Activated naive CD8-positive, alpha-beta T cell treated with anti-CD3 and anti-CD28 coated beads, Interleukin-2, amount 10 ng/mL, durations not matched to agents 7 days and 5 days (primary cell): ENCODE data around the gene MYO9B. TPM values are rescaled to one million over a fixed set of nuclear protein-coding genes. Genes with fewer than 3 reads are reported as not detected.

ENCODE experiments used
- ATAC-seq: fragments of 150-1000 bp; cut with Tn5 transposase; one replicate; pipeline ENCODE4 v1.10.0; 2021; ENCODE audit warnings: low read depth, moderate library complexity
- POLR2A ChIA-PET: fragments of 350-600 bp; sonication (Branson Sonifier 250); formaldehyde crosslinking; loops from one replicate; lab custom pipeline; 2021; ENCODE audit warnings: antibody characterized with exemption; lab: Charles Lee
- DNase-seq: peaks from one replicate; pipeline ENCODE4 v3.0.0; 2021
- H3K27ac Mint-ChIP-seq: one replicate; pipeline ENCODE4 v1.8.0; 2022; ENCODE audit warnings: mild to moderate bottlenecking, mixed read lengths
- H3K27me3 Mint-ChIP-seq: one replicate; pipeline ENCODE4 v1.8.0; 2022; ENCODE audit warnings: mild to moderate bottlenecking, moderate library complexity, mixed read lengths
- H3K36me3 Mint-ChIP-seq: one replicate; pipeline ENCODE4 v1.8.0; 2021; ENCODE audit warnings: mild to moderate bottlenecking, mixed read lengths
- H3K4me1 Mint-ChIP-seq: one replicate; pipeline ENCODE4 v1.8.0; 2021; ENCODE audit warnings: mixed read lengths
- H3K4me3 Mint-ChIP-seq: one replicate; pipeline ENCODE4 v1.8.0; 2022; ENCODE audit warnings: mild to moderate bottlenecking, moderate library complexity, mixed read lengths
- H3K9me3 Mint-ChIP-seq: one replicate; pipeline ENCODE4 v1.8.0; 2021; ENCODE audit warnings: mixed read lengths
- total RNA-seq, 2 experiments: library from RNA; stranded (reverse); gene quantifications; one replicate each; pipeline ENCODE4 v1.2.3, GENCODE V29; 2021

MYO9B gene
- total RNA-seq, 2 experiments from 2014 or later, result 275 to 285 TPM

DNA sequence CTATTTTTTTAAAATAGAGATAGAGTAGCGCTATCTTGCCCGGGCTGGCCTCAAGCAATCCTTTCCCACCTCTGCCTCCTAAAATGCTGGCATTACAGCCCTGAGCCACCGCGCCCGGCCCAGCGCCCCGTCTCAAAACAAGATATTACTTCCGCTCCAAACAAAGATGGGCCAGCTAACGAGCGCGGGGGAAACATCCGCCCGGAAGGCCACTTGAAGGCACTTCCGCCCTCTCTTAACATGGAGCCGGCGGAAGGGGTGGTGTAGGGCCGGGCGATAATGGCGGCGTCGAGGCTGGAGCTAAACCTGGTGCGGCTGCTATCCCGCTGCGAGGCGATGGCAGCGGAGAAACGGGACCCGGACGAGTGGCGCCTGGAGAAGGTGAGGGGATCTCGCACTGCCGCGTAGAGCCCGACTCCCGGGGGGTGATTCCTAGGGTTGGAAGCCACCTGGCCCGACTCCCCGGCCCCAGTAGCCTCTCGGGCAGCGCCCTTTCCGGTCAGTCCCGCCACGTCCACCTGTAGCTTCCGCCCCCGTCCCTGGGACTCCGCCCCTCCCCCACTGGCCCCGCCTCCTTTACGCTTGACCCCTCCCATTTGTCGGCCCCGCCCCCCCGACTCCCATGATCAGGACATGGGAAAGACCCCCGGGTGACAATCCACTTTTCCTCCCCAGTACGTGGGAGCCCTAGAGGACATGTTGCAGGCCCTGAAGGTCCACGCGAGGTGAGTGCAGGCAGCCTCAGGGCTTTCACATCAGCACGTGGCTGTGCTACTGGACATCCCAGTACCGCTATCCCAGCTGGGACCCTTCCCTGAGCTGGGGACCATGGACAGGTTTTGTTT, 139.8 kb downstream of the MYO9B start, which contains the start of gene USE1:
USE1 (plus strand) TSS at position 231 of the 845 bp plus-strand sequence; CDS start at position 280, 49 bp downstream.
- POLR2A ChIA-PET, result interaction anchor here (0.5 to 2.4 kb wide), 14 partner anchors 10 to 555 kb away, joined by 3 to 48 read pairs (median 7); partner anchors contain the start of genes BABAM1, OCEL1 and SMIM7
- H3K36me3 Mint-ChIP-seq, result peaks cover 24% of the 10 kb centered on the region
- ATAC-seq, result peak; percentile 95
- peak within 1 kb of the TSS; percentile 99 for H3K27ac Mint-ChIP-seq
- H3K9me3 Mint-ChIP-seq, result no peaks in the 10 kb centered on the region
- peak within 1 kb of the TSS; percentile 90 for H3K4me3 Mint-ChIP-seq
- peak; percentile 83 for DNase-seq
- peaks cover 13% of the 10 kb centered on the region for H3K4me1 Mint-ChIP-seq
- no peaks in the 10 kb centered on the region for H3K27me3 Mint-ChIP-seq

DNA sequence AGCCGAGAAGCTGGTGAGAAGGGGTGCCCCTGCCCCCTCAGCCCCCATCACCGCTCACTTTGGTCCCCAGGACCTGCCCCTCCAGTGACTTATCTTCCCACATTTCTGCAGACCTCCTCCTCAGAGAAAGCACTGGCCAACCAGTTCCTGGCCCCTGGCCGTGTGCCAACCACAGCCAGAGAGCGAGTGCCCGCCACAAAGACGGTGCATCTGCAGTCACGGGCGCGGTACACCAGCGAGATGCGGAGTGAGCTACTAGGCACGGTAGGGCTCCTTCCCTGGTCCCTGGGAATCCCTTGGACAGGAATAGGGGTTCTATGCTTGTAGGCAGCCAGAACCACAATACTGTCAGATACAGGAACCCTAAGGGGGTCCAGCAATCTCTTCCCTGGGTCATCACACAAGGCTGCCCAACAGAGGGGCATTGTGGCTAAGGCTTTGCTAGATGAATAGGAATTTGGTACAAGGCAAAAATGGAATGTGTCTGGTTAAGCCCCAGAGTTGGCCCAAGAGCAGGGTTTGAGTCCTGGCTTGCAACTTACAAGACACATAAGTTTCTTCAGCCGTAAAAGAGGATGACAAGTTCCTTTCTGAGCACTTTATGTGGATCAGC, 140.6 kb downstream of the MYO9B start:
- Mint-ChIP-seq H3K4me1 (peaks cover 13% of the 10 kb centered on the region), H3K27ac (peak overlapping the region; percentile 99), H3K4me3 (peak overlapping the region; percentile 90), H3K36me3 (peaks cover 26% of the 10 kb centered on the region), H3K27me3 (no peaks in the 10 kb centered on the region), H3K9me3 (no peaks in the 10 kb centered on the region)
- POLR2A ChIA-PET, result interaction anchor here (1.4 to 2.4 kb wide), 8 partner anchors 10 to 139 kb away, joined by 3 to 48 read pairs (median 10); partner anchors contain the start of gene OCEL1
- DNase-seq (no peak), ATAC-seq (no peak)

DNA sequence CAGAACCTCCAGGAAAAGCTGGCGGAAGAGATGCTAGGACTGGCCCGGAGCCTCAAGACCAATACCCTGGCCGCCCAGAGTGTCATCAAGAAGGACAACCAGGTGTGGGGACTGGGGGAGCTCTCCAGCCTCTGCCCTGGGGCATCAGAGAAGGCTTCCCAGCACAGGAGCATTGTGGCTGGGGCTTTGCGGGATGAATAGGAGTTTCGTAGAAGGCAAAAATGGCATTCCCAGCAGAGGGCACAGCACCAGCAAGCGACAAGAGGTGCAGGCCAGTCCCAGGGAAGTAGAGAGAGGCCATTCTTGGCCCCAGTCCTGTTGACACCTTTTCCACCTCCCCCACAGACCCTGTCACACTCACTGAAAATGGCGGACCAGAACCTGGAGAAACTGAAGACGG, 143.7 kb downstream of the MYO9B start:
- Mint-ChIP-seq H3K9me3 (no peaks in the 10 kb centered on the region), H3K4me3 (no peak overlapping the region), H3K27me3 (no peaks in the 10 kb centered on the region), H3K27ac (no peak overlapping the region), H3K4me1 (peaks cover 12% of the 10 kb centered on the region), H3K36me3 (peaks cover 22% of the 10 kb centered on the region)
- POLR2A ChIA-PET, result interaction anchor here (1.0 kb wide), 1 partner anchor 14 kb away, joined by 3 read pairs; no protein-coding TSS in a partner anchor
- DNase-seq, result no peak
- ATAC-seq, result no peak

DNA sequence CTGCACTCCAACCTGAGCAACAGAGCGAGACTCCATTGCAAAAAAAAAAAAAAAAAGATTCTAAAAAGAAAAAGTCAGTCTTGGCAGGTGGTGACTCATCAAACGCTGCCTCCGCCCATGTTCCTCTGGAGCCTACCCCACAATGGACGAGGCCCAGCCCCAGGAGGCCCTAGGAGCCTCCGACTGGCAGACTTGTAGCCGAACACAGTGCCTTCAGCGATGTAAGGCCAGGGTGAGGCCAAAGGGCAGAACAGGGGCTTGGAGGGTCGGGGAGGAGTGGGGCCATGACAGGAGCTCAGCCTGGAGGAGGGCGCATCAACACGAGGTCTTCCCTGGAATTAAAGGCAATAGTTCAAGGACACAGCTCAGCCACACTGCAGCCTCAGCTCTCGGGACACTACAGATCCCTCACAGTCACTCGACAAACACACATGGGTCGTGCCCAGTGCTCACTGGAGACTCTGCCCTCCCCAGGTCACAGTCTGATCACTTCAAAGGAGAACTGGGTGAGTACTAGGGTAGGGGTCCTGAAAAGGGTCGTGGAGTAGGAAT, 144.7 kb downstream of the MYO9B start:
- no peak for ATAC-seq
- H3K4me3 Mint-ChIP-seq, result no peak overlapping the region
- POLR2A ChIA-PET, result interaction anchor here (0.7 kb wide), 1 partner anchor 144 kb away, joined by 4 read pairs; the partner anchor contains the start of gene MYO9B

DNA sequence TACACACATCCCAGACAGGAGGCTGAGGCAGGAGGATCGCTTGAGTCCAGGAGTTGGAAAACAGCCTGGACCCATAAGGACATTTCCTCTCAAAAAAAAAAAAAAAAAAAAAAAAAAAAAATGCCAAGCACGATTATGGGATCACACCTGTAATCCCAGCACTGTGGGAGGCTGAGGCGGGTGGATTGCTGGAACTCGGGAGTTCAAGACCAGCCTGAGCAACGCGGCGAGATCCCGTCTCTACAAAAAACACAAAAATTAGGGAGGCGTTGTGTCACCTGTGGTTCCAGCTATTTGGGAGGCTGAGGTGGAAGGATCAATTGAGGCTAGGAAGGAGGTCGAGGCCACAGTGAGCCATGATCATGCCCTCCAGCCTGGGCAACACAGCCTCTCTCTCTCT, 149.5 kb downstream of the MYO9B start:
- Mint-ChIP-seq H3K27me3 (no peaks in the 10 kb centered on the region), H3K4me3 (peak overlapping the region; percentile 57), H3K27ac (no peak overlapping the region), H3K36me3 (peaks cover 6% of the 10 kb centered on the region), H3K4me1 (peaks cover 7% of the 10 kb centered on the region), H3K9me3 (no peaks in the 10 kb centered on the region)
- POLR2A ChIA-PET, result interaction anchor here (1.0 to 3.1 kb wide), 5 partner anchors 10 to 149 kb away, joined by 3 to 48 read pairs (median 16); partner anchors contain the start of genes MYO9B and USE1
- DNase-seq, result no peak
- no peak for ATAC-seq

More for the DNA sequence above, 144.7 kb downstream of the MYO9B start:
- H3K4me1 Mint-ChIP-seq, result peaks cover 6% of the 10 kb centered on the region
- no peak for DNase-seq
- H3K36me3 Mint-ChIP-seq, result peaks cover 20% of the 10 kb centered on the region
- H3K9me3 Mint-ChIP-seq, result no peaks in the 10 kb centered on the region
- H3K27ac Mint-ChIP-seq, result no peak overlapping the region
- no peaks in the 10 kb centered on the region for H3K27me3 Mint-ChIP-seq

DNA sequence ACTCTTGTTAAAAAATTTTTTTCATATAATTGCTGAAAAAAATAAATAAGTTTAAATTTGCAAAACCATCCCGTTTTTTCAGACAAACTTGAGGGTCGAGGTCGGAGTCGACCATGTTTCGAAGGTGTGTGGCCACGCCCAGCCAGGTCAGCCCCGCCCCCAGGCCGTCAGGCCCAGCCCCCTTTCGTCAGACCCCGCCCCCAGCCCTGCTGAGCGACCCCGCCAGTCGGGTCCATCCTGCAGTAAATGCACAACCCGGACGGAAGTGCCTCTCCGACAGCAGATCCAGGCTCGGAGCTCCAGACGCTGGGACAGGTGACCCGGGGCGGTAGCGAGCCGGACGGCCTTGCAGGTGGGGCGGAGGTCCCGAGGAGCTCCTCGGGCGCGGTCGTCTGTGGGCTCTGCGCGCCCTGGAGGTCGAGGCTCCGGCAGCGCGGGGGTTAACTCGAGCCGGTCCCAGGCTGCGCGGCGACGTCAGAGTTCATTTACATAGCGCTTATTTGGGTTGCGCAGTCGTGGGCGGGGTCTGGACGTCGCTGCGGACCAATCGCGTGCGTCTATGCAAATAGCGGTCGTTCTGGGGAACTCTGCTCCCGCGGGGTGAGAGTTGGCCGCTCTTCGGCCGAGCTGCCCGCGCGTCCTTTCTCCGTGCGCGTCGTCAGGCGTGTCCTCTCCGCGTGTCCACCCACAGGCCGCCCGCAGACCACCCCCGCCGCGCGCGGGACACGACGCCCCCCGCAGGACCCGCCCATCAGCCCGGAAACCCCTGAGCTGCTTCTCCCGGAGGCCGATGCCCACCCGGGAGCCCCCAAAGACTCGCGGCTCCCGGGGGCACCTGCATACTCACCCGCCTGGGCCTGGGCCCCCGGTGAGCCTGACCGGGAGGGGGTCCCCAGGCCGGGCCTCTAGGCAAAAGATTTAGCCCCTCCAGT, 150.7 kb downstream of the MYO9B start, which contains the start of gene OCEL1:
OCEL1 (plus strand) TSS at position 225 of the 932 bp plus-strand sequence; CDS start at position 247, 22 bp downstream.
- POLR2A ChIA-PET, result interaction anchor here (0.6 to 3.1 kb wide), 15 partner anchors 9 to 193 kb away, joined by 3 to 48 read pairs (median 6); partner anchors contain the start of genes ANKLE1, DDA1, MRPL34 and MVB12A
- peak within 1 kb of the TSS; percentile 93 for H3K4me3 Mint-ChIP-seq
- H3K9me3 Mint-ChIP-seq, result no peaks in the 10 kb centered on the region
- H3K27me3 Mint-ChIP-seq, result no peaks in the 10 kb centered on the region
- peak within 1 kb of the TSS; percentile 98 for H3K27ac Mint-ChIP-seq
- peaks cover 5% of the 10 kb centered on the region for H3K36me3 Mint-ChIP-seq
- ATAC-seq (peak; percentile 95), DNase-seq (peak; percentile 95)
- H3K4me1 Mint-ChIP-seq, result peaks cover 7% of the 10 kb centered on the region

DNA sequence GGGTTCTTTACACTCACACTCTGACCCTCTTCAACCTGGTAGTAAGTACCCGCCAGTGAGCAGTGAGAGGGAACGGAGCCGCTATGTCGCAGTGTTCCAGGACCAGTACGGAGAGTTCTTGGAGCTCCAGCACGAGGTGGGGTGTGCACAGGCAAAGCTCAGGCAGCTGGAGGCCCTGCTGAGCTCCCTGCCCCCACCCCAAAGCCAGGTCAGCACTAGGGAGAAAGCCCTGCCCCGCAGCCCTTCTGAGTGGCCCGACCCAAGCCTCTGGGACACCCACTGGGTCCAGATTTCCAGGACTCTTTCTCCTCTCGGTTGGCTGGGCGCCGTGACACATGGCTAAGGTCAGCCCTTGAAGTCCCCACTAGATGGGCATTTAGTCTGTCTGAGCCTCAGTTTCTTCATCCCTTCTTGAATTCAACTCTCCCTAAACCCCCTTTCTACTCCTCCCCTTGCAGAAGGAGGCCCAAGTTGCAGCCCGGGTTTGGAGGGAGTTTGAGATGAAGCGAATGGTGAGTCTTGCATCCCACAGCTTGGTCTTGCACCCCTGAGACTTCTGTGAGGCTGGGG, 152.3 kb downstream of the MYO9B start:
- no peaks in the 10 kb centered on the region for H3K9me3 Mint-ChIP-seq
- DNase-seq (no peak), ATAC-seq (no peak)
- no peak overlapping the region for H3K27ac Mint-ChIP-seq
- POLR2A ChIA-PET, result interaction anchor here (0.8 to 3.1 kb wide), 2 partner anchors 13 to 31 kb away, joined by 3 to 48 read pairs; partner anchors contain the start of gene USE1
- H3K36me3 Mint-ChIP-seq, result peaks cover 5% of the 10 kb centered on the region
- peaks cover 7% of the 10 kb centered on the region for H3K4me1 Mint-ChIP-seq
- no peaks in the 10 kb centered on the region for H3K27me3 Mint-ChIP-seq
- H3K4me3 Mint-ChIP-seq, result no peak overlapping the region

DNA sequence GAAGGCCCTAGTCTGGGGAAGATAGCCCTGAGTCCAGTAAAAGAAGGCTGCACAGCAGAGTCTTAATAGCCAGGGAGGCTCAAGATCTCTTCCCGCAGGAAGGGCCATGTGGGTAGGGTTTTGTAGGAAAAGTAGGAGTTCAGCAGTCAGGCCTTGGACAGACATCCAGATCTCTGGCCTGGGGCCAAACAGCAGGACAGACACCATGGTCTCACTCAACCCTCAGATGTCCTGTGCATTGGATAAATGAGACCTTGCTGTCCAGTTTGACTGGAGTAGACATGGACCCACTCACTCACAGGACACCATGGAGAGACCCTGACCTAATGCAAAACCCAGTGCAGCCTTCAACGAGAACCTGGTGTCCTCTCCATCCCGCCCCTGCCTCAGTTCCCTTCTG, 154.3 kb downstream of the MYO9B start:
- Mint-ChIP-seq H3K4me3 (no peak overlapping the region), H3K9me3 (no peaks in the 10 kb centered on the region), H3K27ac (no peak overlapping the region), H3K27me3 (no peaks in the 10 kb centered on the region), H3K4me1 (peaks cover 11% of the 10 kb centered on the region), H3K36me3 (peaks cover 6% of the 10 kb centered on the region)
- no peak for ATAC-seq
- POLR2A ChIA-PET, result no interaction called here
- DNase-seq, result no peak

DNA sequence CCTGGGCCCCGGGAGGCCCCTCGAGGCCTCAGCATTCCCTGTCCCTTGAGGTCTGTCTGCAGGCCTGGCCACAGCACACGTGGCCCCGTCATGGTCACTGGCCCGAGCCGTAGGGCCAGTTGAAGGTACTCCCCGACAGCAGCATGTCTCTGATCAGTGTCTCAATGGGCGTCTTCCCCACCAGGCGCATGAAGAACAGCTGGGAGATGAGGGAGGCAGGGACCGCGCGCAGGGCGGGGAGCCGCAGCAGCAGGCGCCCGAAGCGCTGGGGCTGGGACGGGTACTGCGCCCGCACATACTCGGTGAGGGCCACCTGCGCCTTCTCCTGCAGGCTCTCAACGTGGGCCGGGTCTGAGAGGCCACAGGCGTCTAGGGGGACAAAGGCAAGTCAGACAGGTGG, 156.7 kb downstream of the MYO9B start:
- no peak overlapping the region for H3K4me3 Mint-ChIP-seq
- H3K9me3 Mint-ChIP-seq, result no peaks in the 10 kb centered on the region

DNA sequence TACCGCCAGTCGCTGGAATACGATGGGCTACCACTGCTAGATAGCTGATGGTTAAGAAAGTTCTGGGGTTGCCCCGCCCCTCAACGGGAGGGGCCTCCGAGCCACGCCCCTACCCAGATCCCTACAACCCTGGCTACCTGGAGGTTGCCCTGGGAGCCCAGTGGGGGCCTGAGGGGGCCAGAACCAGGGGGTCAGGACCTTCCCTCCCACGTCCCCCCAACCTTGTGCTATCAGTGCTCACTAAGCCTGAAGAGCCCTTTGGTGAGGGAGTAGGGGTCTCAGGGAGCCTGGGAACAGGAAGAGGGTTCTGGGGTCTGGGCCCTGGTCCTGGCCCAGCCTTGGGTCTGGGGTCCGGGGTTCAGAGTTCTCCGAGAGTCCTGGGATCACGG, 159.3 kb downstream of the MYO9B start:
- Mint-ChIP-seq H3K4me3 (peak overlapping the region; percentile 81), H3K27me3 (no peaks in the 10 kb centered on the region), H3K9me3 (no peaks in the 10 kb centered on the region), H3K4me1 (peaks cover 5% of the 10 kb centered on the region), H3K36me3 (peaks cover 3% of the 10 kb centered on the region), H3K27ac (peak overlapping the region; percentile 56)
- DNase-seq (peak; percentile 80), ATAC-seq (peak; percentile 57)
- POLR2A ChIA-PET, result interaction anchor here (0.5 to 2.1 kb wide), 10 partner anchors 9 to 174 kb away, joined by 3 to 26 read pairs (median 7); partner anchors contain the start of genes ANKLE1, OCEL1 and USE1

More for the DNA sequence above, 156.7 kb downstream of the MYO9B start:
- no peaks in the 10 kb centered on the region for H3K27me3 Mint-ChIP-seq
- H3K36me3 Mint-ChIP-seq, result peaks cover 6% of the 10 kb centered on the region
- POLR2A ChIA-PET, result interaction anchor here (0.5 to 1.5 kb wide), 2 partner anchors 17 to 1339 kb away, joined by 3 to 7 read pairs; partner anchors contain the start of gene USE1
- H3K4me1 Mint-ChIP-seq, result peaks cover 7% of the 10 kb centered on the region
- ATAC-seq (no peak), DNase-seq (no peak)
- H3K27ac Mint-ChIP-seq, result no peak overlapping the region

DNA sequence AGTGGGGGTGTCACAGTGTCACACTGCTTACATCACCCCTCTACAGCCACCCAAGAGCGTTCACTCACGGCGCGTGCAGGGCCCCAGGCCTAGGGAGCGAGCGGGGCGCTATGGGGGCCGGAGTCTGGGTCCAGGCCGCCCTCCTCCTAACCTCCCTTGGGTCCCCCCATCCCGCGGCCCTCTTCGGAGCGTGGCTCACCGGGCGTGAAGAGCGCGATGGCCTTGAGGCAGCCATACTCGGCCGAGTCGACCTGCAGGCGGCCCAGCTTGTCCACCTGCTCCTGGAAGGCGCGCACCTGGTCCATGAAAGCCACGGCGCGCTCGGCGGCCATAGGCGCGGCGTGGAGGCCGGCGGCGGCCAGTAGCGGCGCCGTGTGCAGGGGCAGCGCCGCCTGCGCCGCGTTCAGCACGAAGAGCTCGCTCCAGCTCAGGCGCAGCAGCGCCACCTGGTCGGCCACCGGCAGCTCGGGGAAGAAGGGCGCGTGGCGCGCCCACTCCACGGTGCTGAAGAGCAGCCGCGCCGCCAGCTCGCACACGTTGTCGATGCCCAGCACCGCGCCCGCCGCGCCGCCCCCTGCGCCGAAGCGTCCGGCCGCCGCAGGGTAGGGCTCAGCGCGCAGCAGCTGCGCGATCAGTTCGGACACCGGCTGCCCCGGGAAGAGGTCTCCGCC, 159.9 kb downstream of the MYO9B start:
- peaks cover 5% of the 10 kb centered on the region for H3K4me1 Mint-ChIP-seq
- peak; percentile 84 for DNase-seq
- POLR2A ChIA-PET, result interaction anchor here (0.5 to 2.1 kb wide), 12 partner anchors 9 to 174 kb away, joined by 3 to 26 read pairs (median 5); partner anchors contain the start of genes OCEL1 and USE1
- no peaks in the 10 kb centered on the region for H3K27me3 Mint-ChIP-seq
- peaks cover 3% of the 10 kb centered on the region for H3K36me3 Mint-ChIP-seq
- H3K27ac Mint-ChIP-seq, result peak overlapping the region; percentile 56
- ATAC-seq, result peak; percentile 94
- peak overlapping the region; percentile 81 for H3K4me3 Mint-ChIP-seq
- H3K9me3 Mint-ChIP-seq, result no peaks in the 10 kb centered on the region
